Stimulated activated CD8-positive, alpha-beta memory T cell treated with anti-CD3 and anti-CD28 coated beads, Interleukin-15, amount 100 ng/mL, for 1 hour (primary cell): ENCODE results near the gene SRGAP2B.
"Not testable (repeated sequence)": the region's sequence is repeated elsewhere in the genome, so short reads cannot be mapped to it uniquely, and the experiment has no call there.

Source experiments
- DNase-seq: peaks from one replicate; pipeline ENCODE4 v3.0.0-alpha.2; 2020; ENCODE audit warnings: low read depth

Gene SRGAP2B

DNA sequence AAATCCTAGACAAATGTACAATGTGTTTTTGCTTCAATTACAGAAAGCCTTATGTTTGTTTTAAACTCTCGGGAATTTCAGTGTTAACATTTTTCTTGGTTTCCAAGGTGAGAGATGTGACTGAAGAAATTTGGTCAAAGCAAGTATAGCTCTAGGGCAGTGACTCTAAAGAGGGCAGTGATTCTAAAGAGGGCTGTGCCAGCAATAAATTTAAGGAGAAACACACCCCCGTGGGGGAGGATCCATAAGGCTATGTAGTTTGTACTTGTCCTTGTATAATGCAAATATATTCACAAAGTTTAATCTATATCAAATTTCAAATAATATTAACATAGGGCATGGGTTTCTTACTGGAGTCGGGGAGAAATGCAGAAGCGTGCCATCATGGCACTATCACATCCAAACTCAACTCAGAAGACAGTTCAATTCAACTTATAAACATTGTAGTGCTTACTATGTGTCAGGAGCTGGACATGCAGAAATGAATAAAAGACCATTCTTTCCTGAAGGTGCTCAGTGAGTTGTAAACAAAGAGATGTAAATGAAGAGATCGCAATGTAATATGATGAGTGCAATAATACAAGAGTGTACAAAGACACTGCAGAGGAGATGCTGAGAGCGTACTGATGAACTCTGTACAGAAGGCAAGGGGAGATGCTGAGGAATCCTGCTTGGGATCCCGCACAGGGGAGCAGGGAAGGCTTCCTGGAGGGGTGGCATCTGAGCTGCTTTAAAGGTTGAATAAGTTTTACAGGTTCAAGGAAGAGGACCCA, 12.5 kb downstream of the SRGAP2B start:
- not testable (repeated sequence) for DNase-seq

DNA sequence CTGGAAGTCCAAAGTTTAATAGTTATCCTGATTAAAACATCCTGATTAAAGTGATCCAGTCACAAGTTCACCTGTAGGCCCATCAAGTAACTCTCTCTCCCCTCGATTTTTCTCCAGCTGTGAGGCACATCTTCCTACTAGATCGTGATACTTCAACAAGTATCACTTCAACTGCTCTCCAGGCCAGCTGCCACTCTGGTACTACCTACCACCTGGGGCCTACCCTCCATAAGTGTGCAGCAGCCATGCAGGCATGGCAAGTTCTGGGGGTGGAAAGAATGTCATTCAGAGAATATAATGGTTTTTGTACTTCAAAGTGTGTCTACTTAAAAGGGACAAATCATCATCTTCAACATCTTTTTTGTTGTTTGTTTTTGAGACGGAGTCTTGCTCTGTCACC, 14.9 kb downstream of the SRGAP2B start:
- DNase-seq: not testable (repeated sequence)

DNA sequence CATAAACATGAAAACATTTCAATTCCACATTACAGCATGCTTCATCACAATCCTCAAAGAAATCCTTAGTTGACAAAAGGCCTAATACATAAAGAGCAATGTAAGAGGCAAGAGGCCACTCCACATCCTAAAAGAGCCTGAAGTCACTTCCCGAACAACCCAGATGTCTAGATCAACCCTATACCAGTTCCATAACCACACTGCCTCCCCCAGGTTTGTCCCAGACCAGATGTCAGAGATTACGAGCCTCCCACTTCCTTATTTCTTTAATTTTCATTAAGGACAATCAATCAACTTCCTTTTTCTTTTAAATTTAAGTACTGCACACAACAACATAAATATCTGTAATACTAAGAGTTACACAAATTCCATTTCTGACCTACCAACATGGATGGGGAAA, 15.4 kb downstream of the SRGAP2B start:
- not testable (repeated sequence) for DNase-seq

DNA sequence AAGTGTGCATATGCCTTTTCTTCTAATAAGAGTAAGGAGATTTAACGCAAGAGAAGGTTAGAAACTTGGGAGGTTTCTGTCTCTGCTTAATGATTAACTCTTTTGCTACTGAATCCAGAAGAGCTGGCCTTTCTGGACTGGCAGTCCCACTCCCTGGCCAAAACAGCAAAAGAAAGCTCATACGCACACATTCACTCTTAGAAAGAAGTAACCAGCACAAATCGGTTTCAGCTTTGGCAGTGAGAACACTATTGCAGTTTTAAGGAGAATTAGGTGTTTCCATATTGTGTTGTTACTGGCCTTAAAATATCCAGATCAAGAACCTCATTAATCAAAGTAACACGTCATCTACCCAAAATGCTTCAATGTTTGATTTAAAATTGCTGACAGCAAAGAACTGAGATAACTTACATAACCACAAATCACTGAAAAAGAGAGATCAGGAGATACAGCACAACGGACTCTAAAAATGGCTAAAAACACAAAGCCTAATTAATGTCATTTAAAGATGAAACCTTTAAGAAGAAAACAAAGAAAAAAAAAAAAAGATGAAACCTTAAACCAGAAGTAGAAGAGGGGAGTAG, 16.2 kb downstream of the SRGAP2B start:
- not testable (repeated sequence) for DNase-seq

DNA sequence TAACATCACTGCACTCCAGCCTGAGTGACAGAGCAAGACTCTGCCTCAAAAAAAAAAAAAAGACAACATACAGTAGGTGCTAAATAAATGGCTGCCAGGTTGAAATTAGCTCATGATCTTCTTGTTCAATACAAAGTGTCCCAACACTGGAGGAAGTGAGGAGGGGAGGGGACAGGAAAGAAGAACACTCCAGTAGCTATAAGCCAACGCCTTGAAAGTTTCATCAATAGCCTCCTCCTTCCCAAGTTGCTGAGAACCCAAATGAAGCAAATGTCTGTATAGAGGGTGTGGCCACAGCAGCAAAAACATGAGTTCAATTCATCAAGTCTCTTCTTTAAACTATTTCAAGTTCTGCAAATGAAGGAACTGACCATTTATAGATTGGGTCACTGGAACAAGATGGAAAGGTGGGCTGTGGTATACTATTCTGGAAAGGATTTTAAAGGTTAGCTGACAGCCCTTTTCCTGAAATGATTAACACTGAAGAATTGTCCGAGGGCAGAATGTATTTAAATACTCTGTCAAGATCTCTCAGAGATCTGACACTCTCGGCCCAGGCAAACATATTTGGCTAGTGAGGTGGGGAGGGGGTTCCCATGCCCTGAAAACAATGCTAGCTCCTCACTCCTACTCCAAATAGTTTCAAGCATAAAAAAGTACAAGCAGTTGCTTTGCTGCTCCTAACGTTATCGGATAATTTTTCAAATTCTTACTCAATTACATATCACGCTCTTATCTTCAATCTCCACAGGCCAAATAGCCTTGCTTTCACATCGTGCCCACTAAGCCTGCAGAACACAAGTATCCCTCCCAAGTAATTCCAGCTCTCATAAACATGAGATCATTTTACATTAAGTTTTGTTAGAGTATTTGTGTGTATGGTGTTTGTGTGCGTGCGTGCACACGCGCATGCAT, 17.0 kb downstream of the SRGAP2B start:
- DNase-seq: not testable (repeated sequence)

DNA sequence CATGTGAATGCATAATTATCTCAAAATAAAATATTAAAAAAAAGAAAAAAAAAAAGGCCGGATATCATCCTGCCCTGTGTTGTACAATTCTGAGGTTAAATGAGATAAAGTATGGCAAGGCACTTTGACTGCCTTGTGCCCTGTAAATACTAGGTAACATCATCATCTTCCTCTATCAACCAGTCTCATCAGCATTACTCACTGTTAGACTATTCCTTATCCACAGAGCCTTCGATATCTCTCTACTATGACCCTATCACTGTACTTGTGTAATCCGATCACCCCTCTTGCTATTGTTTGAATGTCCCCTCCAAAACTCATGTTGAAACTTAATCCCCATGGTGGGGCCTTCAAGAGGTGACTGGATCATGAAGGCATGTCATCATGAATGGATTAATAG, 18.3 kb downstream of the SRGAP2B start:
- not testable (repeated sequence) for DNase-seq

DNA sequence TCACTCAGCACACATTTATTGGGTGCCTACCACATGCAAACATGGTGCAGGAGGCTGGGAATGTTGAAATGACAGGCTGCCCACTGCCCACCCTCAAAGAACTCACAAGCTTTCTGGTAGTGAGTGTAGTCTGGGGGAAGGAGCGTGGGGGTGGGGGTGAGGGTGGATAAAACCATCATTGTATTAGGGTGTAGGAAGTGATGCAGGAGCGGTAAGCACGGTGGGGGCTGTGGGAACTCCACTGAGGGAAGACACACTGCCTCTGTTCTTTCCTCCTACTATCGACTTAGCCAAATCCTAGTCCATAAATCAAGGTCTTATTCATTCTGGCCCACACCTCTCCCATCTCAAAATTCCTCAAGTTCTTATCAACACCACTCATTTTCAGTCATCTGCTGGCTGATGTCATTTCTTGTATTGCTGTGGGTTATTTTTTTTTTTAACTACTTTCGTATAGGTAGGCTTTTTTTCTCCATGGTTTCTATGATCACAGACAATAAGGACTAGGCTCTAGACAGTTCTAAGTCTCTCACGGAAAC, 21.0 kb downstream of the SRGAP2B start:
- not testable (repeated sequence) for DNase-seq

DNA sequence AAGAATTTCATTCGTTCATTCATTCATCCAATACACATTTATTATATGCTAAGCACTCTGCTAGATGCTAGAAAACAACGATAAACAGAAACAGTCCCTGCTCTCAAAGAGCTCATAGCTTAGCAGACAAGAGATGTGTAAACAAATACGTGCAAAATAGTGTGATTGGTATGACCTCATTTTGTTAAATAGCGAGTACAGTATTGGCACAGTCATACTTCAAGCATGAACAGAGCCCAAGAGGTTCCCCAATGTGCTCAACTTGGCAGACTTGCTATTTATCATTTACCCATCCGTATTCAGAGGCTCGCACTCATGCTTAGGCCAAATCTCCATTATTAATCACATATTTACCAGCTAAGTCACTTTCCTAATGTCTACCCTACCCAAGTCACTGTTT, 23.6 kb downstream of the SRGAP2B start:
- not testable (repeated sequence) for DNase-seq

DNA sequence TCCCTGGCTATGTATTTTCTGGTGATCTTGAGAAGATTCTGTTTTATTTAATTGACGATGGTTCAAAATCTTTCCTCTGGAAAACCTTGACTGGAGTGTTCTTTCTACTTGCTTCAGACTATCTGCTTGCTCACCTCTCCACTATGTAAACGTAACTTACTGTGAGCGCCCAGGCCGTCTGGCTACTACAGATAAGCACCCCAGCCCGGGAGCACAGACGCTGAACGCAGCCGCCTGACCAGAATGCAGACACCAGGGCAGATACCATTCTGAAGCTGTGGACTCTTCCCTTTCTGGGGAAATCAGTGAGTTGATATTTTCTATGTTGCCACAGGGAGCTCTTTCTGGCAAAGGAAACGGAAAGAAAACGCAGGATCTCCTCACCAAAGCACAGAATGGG, 28.6 kb downstream of the SRGAP2B start:
- not testable (repeated sequence) for DNase-seq

DNA sequence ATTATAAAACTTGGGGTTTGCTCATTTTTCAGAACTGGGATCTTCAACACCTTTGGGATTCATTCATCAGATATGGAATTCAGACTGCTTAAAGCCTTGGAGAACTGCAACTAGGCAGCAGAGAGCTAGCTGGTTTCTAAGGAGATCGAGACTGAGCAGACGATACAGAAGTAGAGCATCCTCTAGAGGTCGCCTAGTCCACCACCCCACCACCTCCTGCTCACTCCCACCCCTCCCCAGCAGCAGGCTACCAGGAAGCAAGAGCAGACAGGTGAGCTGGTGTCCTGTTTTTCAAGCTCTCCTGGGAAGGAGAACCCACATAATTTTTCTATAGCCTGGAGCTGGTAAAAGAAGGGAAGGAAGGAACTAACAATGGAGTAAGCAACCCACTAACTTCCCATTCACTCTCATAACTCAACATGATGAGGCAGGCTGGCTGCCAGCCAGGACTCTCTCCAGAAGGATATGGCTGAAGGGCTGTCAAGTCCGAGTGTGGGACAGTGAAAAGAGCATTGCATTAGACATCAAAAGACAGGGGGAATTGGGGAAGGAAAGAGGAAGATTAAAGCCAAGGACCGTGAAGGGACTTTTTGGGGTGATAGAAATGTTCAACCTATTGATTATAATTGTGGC, 29.8 kb downstream of the SRGAP2B start:
- not testable (repeated sequence) for DNase-seq

DNA sequence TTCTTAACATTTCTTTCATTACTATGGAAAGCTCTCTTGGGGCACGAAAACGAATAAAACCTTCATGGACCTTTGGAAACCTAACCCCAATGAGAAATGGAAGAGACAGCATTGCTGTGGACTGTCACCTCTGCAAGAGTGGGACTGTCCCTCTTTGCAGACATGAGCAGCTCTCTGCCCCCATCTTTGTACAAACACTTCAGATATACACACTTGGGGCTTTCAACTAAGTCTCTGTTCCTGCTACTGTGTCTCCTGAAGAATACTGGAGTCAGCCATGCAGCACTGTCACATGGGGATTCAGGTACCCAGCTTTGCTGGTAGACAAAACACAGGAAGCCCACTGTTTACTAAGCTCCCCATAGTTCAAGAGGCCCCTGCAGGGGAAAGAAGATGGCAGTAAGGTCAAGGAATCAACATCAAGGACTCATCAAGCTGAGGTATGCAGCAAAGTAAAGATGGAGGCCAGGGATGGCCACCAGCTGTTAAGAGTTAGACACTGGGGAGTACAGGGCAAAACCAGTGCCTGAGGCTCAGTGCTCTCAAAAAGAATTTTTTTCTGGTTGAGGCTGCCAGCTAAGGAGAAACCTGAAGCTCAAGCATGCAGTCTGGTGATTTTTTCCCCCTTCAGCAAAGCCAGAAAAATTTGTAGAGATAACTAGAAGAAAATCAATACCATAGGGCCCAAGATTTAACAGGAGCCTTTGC, 31.0 kb downstream of the SRGAP2B start:
- not testable (repeated sequence) for DNase-seq

DNA sequence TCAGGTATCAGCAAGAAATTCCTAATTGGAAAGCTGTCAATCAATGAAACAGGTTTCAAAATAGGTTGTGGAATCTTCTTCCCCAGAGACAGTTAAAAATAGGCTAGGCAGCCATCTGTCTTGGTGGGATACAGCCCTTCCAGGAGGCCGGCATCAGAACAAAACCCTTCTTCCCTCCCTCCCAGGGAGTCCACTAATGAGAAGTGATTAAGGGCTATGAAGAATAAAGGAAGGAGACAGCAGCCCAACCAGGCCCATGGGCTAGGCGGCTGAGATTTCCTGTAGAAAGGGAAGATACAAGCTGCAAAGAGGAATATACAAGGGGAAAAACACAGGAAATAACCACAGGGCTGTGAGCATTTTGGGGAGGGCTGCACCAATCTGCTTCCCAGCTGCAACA, 31.8 kb downstream of the SRGAP2B start:
- DNase-seq: not testable (repeated sequence)

DNA sequence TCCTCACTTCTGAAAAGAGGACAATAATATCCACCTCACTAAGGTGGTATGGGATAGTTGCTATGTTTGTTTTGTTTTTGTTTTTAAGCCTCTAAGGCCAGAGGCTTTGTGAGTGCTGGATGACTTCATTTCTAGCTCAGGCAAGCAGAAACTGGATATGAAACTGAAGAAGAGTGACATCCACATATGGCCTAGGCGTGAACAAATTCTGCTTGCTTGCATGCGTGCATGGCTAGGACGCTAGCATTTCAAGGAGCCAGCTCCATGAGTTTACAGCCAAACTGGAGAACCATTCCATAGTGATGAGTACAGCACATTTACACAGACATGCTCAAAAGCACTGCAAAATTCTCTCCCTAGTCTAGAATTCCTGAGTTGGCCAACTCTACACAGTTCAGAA, 36.9 kb downstream of the SRGAP2B start:
- not testable (repeated sequence) for DNase-seq

DNA sequence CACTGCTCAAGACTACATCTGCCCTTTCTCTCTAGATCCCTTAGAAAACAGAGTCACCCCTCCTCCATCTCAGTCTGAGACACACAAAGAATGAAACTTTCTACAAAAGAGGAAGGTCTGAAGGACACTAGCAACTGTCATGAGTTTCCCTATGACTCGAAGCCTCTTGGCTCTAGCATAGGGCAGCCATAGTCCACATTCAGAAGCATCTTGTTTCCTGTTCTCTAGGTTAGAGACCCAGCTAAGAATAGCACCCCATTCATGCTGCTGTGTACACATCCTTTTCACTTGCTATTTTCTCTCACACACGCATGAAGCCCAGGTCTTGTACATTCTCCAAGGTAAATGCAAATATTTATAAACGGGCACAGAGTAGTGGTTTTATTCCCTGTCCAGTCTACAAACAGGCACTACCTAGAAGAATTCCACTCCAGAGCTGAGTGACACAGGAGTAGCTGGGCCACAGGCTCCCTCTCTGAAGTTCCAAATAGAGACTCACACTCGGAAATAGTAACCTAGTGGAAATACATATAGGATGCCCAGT, 39.8 kb downstream of the SRGAP2B start:
- not testable (repeated sequence) for DNase-seq

DNA sequence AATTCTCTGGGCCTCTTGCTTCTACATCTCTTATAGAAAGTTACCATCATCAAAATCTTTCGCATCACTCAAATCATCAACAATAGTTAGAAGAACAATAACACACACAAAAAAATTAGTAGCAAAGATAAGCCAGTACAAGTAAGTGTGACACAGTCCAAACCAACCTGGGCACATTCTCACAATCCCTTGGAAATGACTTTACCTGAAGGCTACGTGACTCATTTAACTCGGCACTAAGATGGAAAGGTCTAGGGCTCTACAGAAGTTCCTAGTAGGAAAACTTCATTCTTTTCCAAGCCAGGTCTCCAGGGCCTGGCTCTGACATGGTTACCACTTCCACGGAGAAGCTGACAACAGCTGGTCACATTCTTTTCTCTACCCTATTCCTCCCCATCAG, 41.7 kb downstream of the SRGAP2B start:
- DNase-seq: not testable (repeated sequence)

DNA sequence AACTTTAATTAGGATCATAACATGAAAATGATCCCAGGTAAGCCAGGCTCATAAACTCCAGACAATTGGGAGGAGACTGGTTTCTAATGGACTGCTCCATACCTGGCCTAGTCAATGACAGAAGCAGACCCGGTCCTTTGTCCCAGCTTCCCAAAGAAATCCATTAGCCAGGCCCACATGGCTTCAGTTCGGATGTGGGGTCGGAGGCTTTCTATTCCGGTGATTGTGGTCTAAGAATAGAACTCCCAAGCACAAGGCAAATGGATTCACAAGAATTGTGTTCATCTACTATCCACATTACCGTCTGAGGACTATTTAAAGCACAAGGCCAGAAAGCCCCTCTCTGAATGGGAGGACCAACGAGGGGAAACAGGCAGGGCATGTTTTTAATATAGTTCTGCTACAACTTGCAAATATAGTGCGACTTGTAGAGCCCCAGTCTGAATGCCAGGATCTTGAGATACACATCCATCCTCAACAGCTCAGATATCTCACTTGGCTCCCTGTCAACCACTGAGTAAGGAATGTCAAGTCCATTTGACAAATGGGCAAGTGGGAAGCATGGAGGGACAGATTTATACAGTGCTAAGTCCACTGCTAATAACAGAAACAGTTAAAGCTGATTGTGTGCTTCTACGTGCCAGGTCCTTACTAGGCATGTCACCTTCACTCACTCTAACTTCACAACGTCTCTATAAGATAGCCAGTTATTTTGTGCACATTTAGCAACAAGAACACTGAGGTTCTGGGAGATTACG, 42.9 kb downstream of the SRGAP2B start:
- DNase-seq: not testable (repeated sequence)

DNA sequence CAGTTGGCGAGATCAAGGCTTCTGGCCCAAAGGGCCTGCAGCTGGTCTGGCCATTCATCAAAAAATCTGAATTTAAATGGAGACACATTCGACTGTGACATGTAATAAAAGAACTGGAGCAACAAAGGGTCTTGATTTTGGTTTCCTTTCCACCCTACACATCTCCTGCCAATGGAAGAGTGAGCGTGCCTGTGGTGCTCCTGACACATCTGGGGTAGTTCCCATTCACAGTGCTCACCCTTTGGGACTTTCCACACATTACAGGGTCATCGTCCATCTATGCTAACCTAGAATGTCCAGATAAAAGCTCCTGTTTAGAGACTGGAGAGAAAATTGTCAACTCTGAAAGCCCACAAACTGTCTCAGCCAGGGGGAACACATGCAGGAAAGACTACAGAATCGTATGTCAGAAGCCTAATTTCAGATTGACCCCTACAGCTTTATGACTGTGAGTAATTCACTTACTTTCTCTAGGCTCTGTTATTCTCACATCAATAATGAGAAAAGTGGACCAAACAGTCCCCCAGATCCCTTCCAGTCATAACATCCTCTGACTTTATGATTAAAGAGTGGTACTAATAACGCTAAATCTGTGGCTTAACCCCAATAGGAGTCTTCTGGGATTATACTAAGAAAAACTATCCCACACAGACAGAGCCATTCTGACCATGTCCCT, 46.8 kb downstream of the SRGAP2B start:
- not testable (repeated sequence) for DNase-seq

DNA sequence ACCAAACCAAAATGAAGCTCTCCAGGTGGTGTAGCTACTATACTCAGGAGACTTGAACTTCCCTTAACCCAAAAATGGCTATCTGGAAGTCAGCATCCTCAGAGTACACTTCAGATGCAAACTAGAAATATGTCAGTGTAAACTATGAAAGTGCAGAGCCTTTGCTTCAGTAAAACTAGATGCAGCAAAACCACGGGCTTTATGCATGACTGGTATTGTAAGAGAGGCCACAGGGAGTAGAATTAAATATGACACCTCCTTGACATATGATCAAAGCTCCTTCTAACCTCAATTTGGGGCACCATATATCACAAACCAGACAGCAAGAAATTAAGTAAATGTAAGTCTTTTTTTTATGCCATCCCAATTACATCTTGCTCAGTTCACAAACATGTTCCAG, 47.6 kb downstream of the SRGAP2B start:
- not testable (repeated sequence) for DNase-seq

DNA sequence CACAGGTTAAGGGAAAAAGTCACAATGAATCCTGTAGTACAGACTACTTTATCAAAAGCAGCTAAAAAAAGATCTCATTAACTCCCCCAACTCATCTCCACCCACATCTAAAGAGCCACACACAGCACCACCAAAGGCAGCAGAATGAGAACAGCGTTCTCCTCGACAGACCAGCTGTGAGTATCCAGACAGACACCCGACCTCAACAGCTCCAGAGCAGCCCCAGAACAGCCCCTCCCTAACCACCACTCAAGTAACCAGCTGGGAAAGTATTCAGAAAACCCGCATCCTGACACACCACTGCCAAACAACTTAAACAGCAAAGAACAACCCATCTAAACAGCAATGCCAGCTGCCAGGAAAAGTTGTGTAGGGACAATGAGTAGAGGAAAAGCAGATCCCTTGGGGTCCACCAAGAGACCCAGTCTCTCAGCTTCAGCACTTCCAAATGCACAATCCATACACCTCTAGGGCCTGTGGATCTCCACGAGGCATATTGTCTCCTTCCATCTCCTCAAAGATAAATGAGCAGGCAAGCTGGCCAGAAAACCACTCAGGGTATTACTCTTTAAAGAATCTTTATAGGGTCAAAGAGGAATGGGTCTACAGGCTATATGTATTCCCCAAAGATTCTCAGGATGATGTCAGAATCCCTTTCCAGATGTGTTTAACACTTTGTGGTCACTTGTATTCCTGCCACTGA, 49.4 kb downstream of the SRGAP2B start:
- not testable (repeated sequence) for DNase-seq
